Measurements from ENCODE around the gene MAGI3.

MAGI3 gene

GRCh38 chr1:113734357-113735055, 344.2 kb downstream of the MAGI3 start:
- Histone ChIP-seq H3K9ac (ENCODE audit: low read depth in 1 of 2, low read length in 2 of 2) (no peak overlapping the region), H3K36me3 (ENCODE audit: control insufficient read depth in 2 of 2, insufficient read depth in 2 of 2, low read length in 2 of 2) (peaks cover 3 to 14% of the 10 kb centered on the region in 2 donors), H3K9me3 (ENCODE audit: control insufficient read depth in 2 of 2, low read length in 2 of 2) (no peaks in the 10 kb centered on the region), H3K4me1 (ENCODE audit: control insufficient read depth in 2 of 2, insufficient read depth in 2 of 2, low read length in 2 of 2) (no peaks in the 10 kb centered on the region), H3K4me3 (ENCODE audit: low read length in 2 of 2) (no peak overlapping the region), H3K27ac (ENCODE audit: low read depth in 2 of 2, low read length in 2 of 2) (no peak overlapping the region), H3K27me3 (ENCODE audit: control insufficient read depth in 2 of 2, insufficient read depth in 2 of 2, low read length in 2 of 2) (no peaks in the 10 kb centered on the region)

Measured in mucosa of rectum (tissue), 2 donors.